ENCODE results near the gene PRKCQ.
"Not testable (repeated sequence)": the region's sequence is repeated elsewhere in the genome, so short reads cannot be mapped to it uniquely, and the experiment has no call there.

The PRKCQ gene

DNA sequence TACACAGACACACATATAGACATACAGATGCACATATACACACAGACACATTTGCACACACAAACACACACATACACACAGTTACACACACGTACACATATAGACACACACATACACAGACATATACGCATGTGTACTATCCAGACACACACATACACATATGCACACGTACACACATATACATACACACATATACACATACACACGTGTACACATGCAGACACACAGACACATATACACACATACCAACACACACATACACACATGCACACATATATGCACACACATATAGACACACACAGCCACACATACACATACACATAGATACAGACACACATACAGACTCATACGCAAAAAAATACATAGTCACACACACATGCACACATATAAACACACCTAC is 193.1 kb downstream of the PRKCQ start:
- no peak overlapping the region for H3K4me3 ChIP-seq (ENCODE audit: extremely low read depth, insufficient read depth, low read length, poor library complexity, severe bottlenecking)
- H3K9me3 ChIP-seq (ENCODE audit: control insufficient read depth, low read length) = peaks cover 25% of the 10 kb centered on the region
- no peaks in the 10 kb centered on the region for H3K36me3 ChIP-seq (ENCODE audit: control insufficient read depth, insufficient read depth, low read length)
- peaks cover 4% of the 10 kb centered on the region for H3K4me1 ChIP-seq (ENCODE audit: control insufficient read depth, insufficient read depth, low read length, poor library complexity, severe bottlenecking)
- WGBS, 2 experiments (ENCODE audit: insufficient coverage in 2 of 2) = 90 to 95% methylated on average over 4 to 5 of the region's 5 CpGs
- no peak overlapping the region for H3K27ac ChIP-seq (ENCODE audit: low read depth, low read length, severe bottlenecking)

DNA sequence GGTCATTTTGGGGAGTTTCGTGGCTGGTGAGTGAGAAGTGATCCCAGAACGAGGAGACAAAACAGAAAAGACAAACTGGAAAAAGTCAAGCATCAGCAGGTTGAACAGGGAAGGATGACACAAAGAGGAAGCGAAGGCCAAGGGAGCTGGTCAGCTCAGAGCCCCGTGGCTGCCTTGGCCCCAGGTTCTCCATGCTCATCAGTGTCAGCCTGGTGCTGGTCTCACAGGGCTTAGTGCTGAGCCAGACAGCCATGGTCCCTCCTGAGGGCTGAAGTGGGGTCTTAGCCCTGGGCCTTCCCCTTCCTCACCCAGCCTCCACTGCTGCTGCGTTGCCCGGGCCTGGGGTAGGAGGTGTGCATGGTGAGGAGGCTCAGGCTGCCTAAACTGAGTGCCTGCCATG is 193.7 kb downstream of the PRKCQ start:
- Histone ChIP-seq H3K4me3 (ENCODE audit: extremely low read depth, insufficient read depth, low read length, poor library complexity, severe bottlenecking) (no peak overlapping the region), H3K27ac (ENCODE audit: low read depth, low read length, severe bottlenecking) (no peak overlapping the region), H3K9me3 (ENCODE audit: control insufficient read depth, low read length) (peaks cover 26% of the 10 kb centered on the region), H3K36me3 (ENCODE audit: control insufficient read depth, insufficient read depth, low read length) (no peaks in the 10 kb centered on the region), H3K4me1 (ENCODE audit: control insufficient read depth, insufficient read depth, low read length, poor library complexity, severe bottlenecking) (peaks cover 4% of the 10 kb centered on the region)
- 84 to 94% methylated on average over 4 to 5 of the region's 6 CpGs for WGBS, 2 experiments (ENCODE audit: insufficient coverage in 2 of 2)

DNA sequence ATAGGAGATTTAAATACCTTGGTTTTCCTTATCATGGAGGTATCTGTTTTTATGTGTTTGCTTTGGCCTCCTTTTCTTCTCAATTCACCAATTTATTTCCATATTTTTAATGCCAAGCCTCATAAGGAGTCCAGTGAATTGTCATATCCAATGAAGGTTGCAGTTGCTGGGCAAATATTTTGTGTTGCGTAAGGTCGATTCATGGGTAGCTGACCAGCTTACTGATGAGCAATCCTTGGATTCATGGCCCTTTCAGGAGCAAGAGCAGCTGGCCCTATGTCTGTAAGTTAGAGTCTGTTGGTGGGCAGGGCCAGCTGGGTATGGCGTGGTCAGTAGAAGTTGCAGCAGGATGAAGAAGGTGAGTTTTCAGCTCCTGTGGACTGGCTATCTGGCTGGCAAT is 194.4 kb downstream of the PRKCQ start:
- Histone ChIP-seq H3K27ac (ENCODE audit: low read depth, low read length, severe bottlenecking) (no peak overlapping the region), H3K9me3 (ENCODE audit: control insufficient read depth, low read length) (peaks cover 23% of the 10 kb centered on the region), H3K36me3 (ENCODE audit: control insufficient read depth, insufficient read depth, low read length) (no peaks in the 10 kb centered on the region), H3K4me1 (ENCODE audit: control insufficient read depth, insufficient read depth, low read length, poor library complexity, severe bottlenecking) (peaks cover 4% of the 10 kb centered on the region), H3K4me3 (ENCODE audit: extremely low read depth, insufficient read depth, low read length, poor library complexity, severe bottlenecking) (no peak overlapping the region)
- 83% methylated on average over 3 of the region's 3 CpGs for WGBS, 2 experiments (ENCODE audit: insufficient coverage in 2 of 2)

DNA sequence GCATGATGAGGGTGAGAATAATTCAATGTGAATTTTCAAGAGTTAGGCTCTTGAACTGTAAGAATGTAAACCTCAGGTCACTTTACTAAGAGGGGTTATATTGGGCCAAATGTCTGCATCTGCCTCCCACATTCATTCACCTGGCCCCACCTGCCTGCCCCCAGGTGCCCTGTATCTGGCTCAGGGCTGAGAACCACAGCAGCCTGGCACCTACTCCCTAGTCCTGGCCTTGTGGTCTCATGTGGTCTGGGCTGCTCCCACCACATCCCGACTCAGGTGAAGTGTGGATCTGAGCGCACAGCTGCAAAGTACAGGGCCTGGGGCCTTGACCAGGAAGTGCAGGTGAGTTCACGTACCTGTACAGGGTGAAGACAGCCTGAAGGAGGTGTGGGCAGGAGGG is 195.2 kb downstream of the PRKCQ start:
- Histone ChIP-seq H3K27ac (ENCODE audit: low read depth, low read length, severe bottlenecking) (no peak overlapping the region), H3K4me1 (ENCODE audit: control insufficient read depth, insufficient read depth, low read length, poor library complexity, severe bottlenecking) (peaks cover 4% of the 10 kb centered on the region)
- 93 to 96% methylated on average over 2 to 3 of the region's 3 CpGs for WGBS, 2 experiments (ENCODE audit: insufficient coverage in 2 of 2)

DNA sequence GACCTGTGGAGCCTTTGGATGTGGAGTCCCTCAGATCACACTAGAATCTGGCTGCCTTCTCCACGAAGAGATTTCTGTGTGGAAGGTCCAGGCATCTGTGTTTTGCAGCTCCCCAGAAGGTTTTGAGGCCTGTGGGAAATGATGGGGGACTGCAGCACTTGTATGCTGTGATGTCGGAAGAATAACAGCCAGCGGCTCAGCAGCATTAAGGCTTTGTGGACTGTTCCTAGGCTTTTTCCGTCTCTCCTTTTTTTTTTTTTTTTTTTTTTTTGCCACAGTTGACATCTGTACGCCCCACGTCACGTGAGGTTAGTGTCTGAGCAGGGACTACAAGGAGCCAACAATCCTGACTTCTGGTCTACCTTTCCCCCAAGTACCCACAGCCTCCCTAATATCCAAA is 196.0 kb downstream of the PRKCQ start:
- Histone ChIP-seq H3K4me3 (ENCODE audit: extremely low read depth, insufficient read depth, low read length, poor library complexity, severe bottlenecking) (no peak overlapping the region), H3K27ac (ENCODE audit: low read depth, low read length, severe bottlenecking) (no peak overlapping the region), H3K4me1 (ENCODE audit: control insufficient read depth, insufficient read depth, low read length, poor library complexity, severe bottlenecking) (peaks cover 4% of the 10 kb centered on the region), H3K36me3 (ENCODE audit: control insufficient read depth, insufficient read depth, low read length) (no peaks in the 10 kb centered on the region), H3K9me3 (ENCODE audit: control insufficient read depth, low read length) (peaks cover 26% of the 10 kb centered on the region)
- 80 to 92% methylated on average over 3 of the region's 7 CpGs for WGBS, 2 experiments (ENCODE audit: insufficient coverage in 2 of 2)

More for the DNA sequence above, 195.2 kb downstream of the PRKCQ start:
- Histone ChIP-seq H3K4me3 (ENCODE audit: extremely low read depth, insufficient read depth, low read length, poor library complexity, severe bottlenecking) (no peak overlapping the region), H3K9me3 (ENCODE audit: control insufficient read depth, low read length) (peaks cover 26% of the 10 kb centered on the region), H3K36me3 (ENCODE audit: control insufficient read depth, insufficient read depth, low read length) (no peaks in the 10 kb centered on the region)

DNA sequence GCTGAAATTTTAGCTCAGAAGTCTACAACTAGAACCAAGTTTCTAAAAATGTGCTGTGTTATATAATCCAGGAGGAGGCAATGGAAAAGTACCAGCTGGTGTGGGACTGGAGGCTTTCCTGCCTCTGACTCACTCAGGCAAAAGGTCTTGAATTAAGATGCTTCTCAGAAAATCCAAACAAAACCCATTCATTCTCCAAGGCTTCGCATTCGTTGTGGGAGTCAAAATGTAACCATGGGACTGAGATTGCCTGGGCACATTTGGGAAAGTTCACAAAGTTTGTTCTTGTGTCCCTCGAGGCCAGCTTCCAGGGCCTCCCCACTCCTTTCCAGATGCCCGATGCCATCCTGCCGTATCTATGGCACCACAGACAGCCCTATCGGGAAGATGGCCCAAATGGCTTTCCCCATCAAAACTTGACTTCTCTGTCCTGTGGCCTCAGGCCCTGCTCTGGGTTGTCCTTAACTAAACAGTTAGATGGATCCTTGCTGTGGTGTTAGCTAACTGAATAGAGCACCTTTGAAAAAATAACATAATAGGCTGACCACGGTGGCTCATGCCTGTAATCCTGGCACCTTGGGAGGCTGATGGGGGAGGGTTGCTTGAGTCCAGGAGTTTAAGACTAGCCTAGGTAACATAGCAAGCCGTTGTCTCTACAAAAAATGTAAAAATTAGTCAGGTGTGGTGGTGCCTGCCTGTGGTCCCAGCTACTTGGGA is 196.8 kb downstream of the PRKCQ start:
- 91 to 96% methylated on average over 7 to 8 of the region's 8 CpGs for WGBS, 2 experiments (ENCODE audit: insufficient coverage in 2 of 2)
- H3K4me3 ChIP-seq (ENCODE audit: extremely low read depth, insufficient read depth, low read length, poor library complexity, severe bottlenecking) = no peak overlapping the region

DNA sequence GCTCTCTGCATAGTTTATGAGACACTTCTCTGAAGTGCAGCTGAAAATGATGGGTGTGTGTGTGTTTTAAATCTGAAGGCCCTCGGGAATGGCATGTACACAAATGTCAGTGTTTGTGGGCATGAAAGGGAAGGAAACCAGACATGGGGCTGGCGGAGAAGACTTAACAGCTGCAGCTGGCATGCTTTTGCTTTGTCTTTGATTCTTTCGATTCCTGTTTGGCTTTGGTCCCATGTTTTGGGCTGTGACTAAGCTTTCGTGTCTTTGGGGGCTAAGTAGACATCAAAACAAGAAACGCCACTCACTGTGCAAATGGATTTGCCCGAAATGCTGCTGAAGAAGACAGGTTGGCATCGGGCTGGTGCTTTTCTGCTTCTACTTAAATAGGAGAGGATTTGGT is 198.0 kb downstream of the PRKCQ start:
- Histone ChIP-seq H3K4me3 (ENCODE audit: extremely low read depth, insufficient read depth, low read length, poor library complexity, severe bottlenecking) (no peak overlapping the region), H3K27ac (ENCODE audit: low read depth, low read length, severe bottlenecking) (no peak overlapping the region), H3K36me3 (ENCODE audit: control insufficient read depth, insufficient read depth, low read length) (no peaks in the 10 kb centered on the region), H3K9me3 (ENCODE audit: control insufficient read depth, low read length) (peaks cover 28% of the 10 kb centered on the region), H3K4me1 (ENCODE audit: control insufficient read depth, insufficient read depth, low read length, poor library complexity, severe bottlenecking) (peaks cover 4% of the 10 kb centered on the region)
- 83 to 89% methylated on average over 7 of the region's 7 CpGs for WGBS, 2 experiments (ENCODE audit: insufficient coverage in 2 of 2)

More for the DNA sequence above, 196.8 kb downstream of the PRKCQ start:
- Histone ChIP-seq H3K4me1 (ENCODE audit: control insufficient read depth, insufficient read depth, low read length, poor library complexity, severe bottlenecking) (peaks cover 4% of the 10 kb centered on the region), H3K36me3 (ENCODE audit: control insufficient read depth, insufficient read depth, low read length) (no peaks in the 10 kb centered on the region), H3K9me3 (ENCODE audit: control insufficient read depth, low read length) (peaks cover 28% of the 10 kb centered on the region), H3K27ac (ENCODE audit: low read depth, low read length, severe bottlenecking) (no peak overlapping the region)

DNA sequence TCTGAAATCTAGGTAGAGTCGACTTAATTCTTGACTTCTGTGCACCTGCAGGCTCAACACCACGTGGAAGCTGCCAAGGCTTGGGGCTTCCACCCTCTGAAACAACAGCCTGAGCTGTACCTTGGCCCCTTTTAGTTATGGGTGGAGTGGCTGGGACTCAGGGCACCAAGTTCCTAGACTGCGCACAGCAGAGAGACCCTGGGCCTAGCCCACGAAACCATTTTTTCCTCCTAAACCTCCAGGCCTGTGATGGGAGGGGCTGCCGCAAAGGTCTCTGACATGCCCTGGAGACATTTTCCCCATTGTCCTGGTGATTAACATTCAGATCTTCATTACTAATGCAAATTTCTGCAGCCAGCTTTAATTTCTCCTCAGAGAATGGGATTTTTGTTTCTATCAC is 199.6 kb downstream of the PRKCQ start:
- WGBS, 2 experiments (ENCODE audit: insufficient coverage in 2 of 2) = 89 to 100% methylated on average over 2 to 4 of the region's 5 CpGs
- peaks cover 28% of the 10 kb centered on the region for H3K9me3 ChIP-seq (ENCODE audit: control insufficient read depth, low read length)
- H3K4me1 ChIP-seq (ENCODE audit: control insufficient read depth, insufficient read depth, low read length, poor library complexity, severe bottlenecking); H3K27ac ChIP-seq (ENCODE audit: low read depth, low read length, severe bottlenecking); H3K36me3 ChIP-seq (ENCODE audit: control insufficient read depth, insufficient read depth, low read length); H3K4me3 ChIP-seq (ENCODE audit: extremely low read depth, insufficient read depth, low read length, poor library complexity, severe bottlenecking): not testable (repeated sequence)

DNA sequence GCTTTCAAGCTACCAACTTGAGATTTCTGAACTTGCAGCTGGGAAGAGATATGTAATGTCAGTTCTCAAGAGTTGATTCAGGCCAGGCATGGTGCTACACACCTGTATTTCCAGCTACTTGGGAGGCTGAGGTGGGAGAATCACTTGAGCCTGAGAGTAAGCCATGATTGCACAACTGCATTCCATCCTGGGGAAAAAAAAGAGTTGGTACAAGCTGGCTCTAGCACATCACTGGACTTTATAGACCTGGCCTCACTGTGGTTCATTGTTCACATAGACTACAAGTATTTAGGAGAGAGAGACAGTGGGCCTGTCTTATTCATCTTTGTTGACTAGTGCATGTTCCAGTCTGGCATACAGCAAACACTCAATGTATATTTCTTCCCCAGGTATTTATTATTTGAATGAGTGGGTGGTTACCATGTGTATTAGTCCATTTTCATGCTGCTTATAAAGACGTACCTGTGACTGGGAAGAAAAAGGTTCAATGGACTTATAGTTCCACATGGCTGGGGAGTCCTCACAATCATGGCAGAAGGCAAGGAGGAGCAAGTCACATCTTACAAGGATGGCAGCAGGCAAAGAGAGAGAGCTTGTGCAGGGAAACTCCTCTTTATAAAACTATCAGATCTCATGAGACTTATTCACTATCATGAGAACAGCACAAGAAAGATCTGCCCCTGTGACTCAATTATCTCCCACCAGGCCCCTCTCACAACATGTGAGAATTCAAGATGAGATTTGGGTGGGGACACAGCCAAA is 200.9 kb downstream of the PRKCQ start:
- WGBS, 2 experiments (ENCODE audit: insufficient coverage in 2 of 2) = 90 to 100% methylated on average over 1 of the region's 1 CpG
- peaks cover 4% of the 10 kb centered on the region for H3K4me1 ChIP-seq (ENCODE audit: control insufficient read depth, insufficient read depth, low read length, poor library complexity, severe bottlenecking)
- no peak overlapping the region for H3K4me3 ChIP-seq (ENCODE audit: extremely low read depth, insufficient read depth, low read length, poor library complexity, severe bottlenecking)
- no peak overlapping the region for H3K27ac ChIP-seq (ENCODE audit: low read depth, low read length, severe bottlenecking)
- H3K36me3 ChIP-seq (ENCODE audit: control insufficient read depth, insufficient read depth, low read length) = no peaks in the 10 kb centered on the region
- H3K9me3 ChIP-seq (ENCODE audit: control insufficient read depth, low read length) = peaks cover 28% of the 10 kb centered on the region

All from mesodermal cell (in vitro differentiated cells).